Right ventricle myocardium superior (tissue), 1 donor: ENCODE data around the gene TULP3. TPM values are rescaled to one million over a fixed set of nuclear protein-coding genes. Genes with fewer than 3 reads are reported as not detected.

Source experiments
- ATAC-seq: fragments of 200-7000 bp; cut with Tn5 transposase; one replicate; pipeline ENCODE4 v1.9.1; 2020; ENCODE audit warnings: mild to moderate bottlenecking; ENCODE audit not compliant: poor library complexity
- DNase-seq: peaks from one replicate; pipeline ENCODE4 v3.0.0-alpha.2; 2020
- intact Hi-C: fragments of 100-400 bp; cut with DNase I; formaldehyde crosslinking; loops from one replicate; pipeline ENCODE4 v1.11.2; 2022
- total RNA-seq: library from RNA; stranded (reverse); fragmentation: NEBNext Ultra II Directional; extraction: Animal tissue kit (Norgen Biotek cat#: 25700); gene quantifications from one replicate; pipeline ENCODE4 v1.2.1, GENCODE V29; 2021
- donor health status: DM: no; HTN: yes; CAD: no; lungs with severe emphysema.

The TULP3 gene
- total RNA-seq, 1 donor from 2014 or later, result 4.6 TPM

GRCh38 chr12:2986876-2987275 lies 96.2 kb downstream of the TULP3 start:
- no peak for DNase-seq
- intact Hi-C loops, result no loop called here
- ATAC-seq, result no peak

GRCh38 chr12:2988494-2988893 lies 97.8 kb downstream of the TULP3 start:
- no peak for DNase-seq
- intact Hi-C loops, result no loop called here

More at GRCh38 chr12:2988494-2988893, 97.8 kb downstream of the TULP3 start:
- ATAC-seq, result no peak

Other genes with a start within 250 kb of the TULP3 start
- gene FKBP4, start 95.9 kb upstream of the TULP3 start, total RNA-seq, result 63.3 TPM
- gene ITFG2, start 78.2 kb upstream of the TULP3 start, total RNA-seq, result 12.2 TPM
- gene NRIP2, start 55.9 kb upstream of the TULP3 start, total RNA-seq, result 2.0 TPM
- not detected for gene TEX52, start 33.9 kb upstream of the TULP3 start, total RNA-seq
- gene FOXM1, start 13.7 kb upstream of the TULP3 start, total RNA-seq, result 1.5 TPM
- 3.3 TPM for gene RHNO1, start 13.7 kb upstream of the TULP3 start, total RNA-seq
- gene TEAD4, start 68.5 kb downstream of the TULP3 start, total RNA-seq, result 7.6 TPM
- 156 TPM for gene TSPAN9, start 186.5 kb downstream of the TULP3 start, total RNA-seq